Testis (tissue), 3 donors: ENCODE results near the gene TMEM8B. TPM values are rescaled to one million over a fixed set of nuclear protein-coding genes. Genes with fewer than 3 reads are reported as not detected.
A peak's percentile ranks its signal among the peaks of the same experiment; 100 is the strongest.

Experiments
- DNase-seq: peaks from one replicate; pipeline ENCODE4 v3.0.0-alpha.2; 2019
- H3K27ac ChIP-seq, 2 donors: fragments of 200-600 bp; sonication (generic); one replicate each; pipeline ENCODE4 v1.5.1; 2019
- H3K27me3 ChIP-seq: fragments of 200-600 bp; sonication (generic); one replicate; pipeline ENCODE4 v1.5.1; 2019
- H3K36me3 ChIP-seq: fragments of 200-600 bp; sonication (generic); one replicate; pipeline ENCODE4 v1.5.1; 2017; ENCODE audit warnings: low read depth; ENCODE audit errors: missing control alignments
- H3K4me1 ChIP-seq: fragments of 200-600 bp; sonication (generic); one replicate; pipeline ENCODE4 v1.5.1; 2019
- H3K4me3 ChIP-seq, 2 donors: fragments of 200-600 bp; sonication (generic); one replicate each; pipeline ENCODE4 v1.5.1; 2017 to 2019
- H3K9me3 ChIP-seq: fragments of 200-600 bp; sonication (generic); one replicate; pipeline ENCODE4 v1.5.1; 2017
- POLR2A ChIP-seq: fragments of 450-650 bp; IDR thresholded peaks from one replicate; pipeline ENCODE4 v1.6.1; 2017; ENCODE audit warnings: antibody characterized with exemption, mild to moderate bottlenecking, moderate library complexity
- WGBS, 2 donors: methylation state at CpG; one replicate each; pipeline ENCODE4 v1.1.5; 2018; 5-methylcytosine and 5-hydroxymethylcytosine counted together
- intact Hi-C: fragments of 100-400 bp; cut with DNase I; formaldehyde crosslinking; loops from one replicate; pipeline ENCODE4 v1.15.1; 2023; ENCODE audit warnings: low total_unique reads
- polyA plus RNA-seq: library from polyadenylated mRNA; stranded (reverse); fragments of 350-450 nt; fragmentation: Illumina TruSeq; extraction: RNeasy Lipid Tissue Mini Kit (QIAGEN cat#74804); gene quantifications from one replicate; pipeline ENCODE4 v1.2.3, GENCODE V29; 2014; ENCODE audit warnings: low read depth, low replicate concordance; ENCODE audit not compliant: insufficient read depth
- total RNA-seq, 2 donors: library from RNA; depleted of rRNA; stranded (reverse); fragments of >200 nt; gene quantifications; one replicate each; pipeline ENCODE4 v1.2.3, GENCODE V29; 2016
- TF ChIP-seq, protein P1 (sequence below), 3 experiments: fragments of 450-650 bp in 2 of 3; fragments of 200-600 bp in 1 of 3; sonication (generic) in 1 of 3; IDR thresholded peaks; one replicate each; pipeline ENCODE4 v1.5.1; 2016 to 2019; ENCODE audit warnings: antibody characterized with exemption in 3 of 3, mild to moderate bottlenecking in 2 of 3, moderate library complexity in 1 of 3

Gene TMEM8B
- total and polyA plus RNA-seq, 3 donors from 2014 or later: 22.2 to 24.6 (median 24.5) TPM

DNA sequence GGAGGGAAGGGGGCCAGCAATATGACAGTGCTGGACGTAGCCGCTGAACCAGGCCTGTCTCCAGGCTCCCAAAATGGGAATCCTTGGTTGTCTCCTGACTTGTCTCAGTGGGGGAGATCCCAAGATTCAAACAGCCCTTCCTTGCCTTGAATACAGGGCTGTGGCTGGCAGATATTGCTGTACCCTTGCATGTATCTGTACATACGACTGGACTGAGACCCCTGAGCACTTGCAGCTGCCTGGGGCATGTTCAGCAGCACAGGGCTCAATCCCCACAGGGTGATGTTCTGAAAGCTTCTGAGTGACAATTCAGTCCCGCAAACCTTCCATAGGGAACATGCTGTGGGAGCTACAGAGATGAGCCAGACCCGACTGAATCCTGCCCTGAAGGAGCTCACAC, 27.9 kb downstream of the TMEM8B start:
- Histone ChIP-seq H3K4me3 (no peak overlapping the region), H3K9me3 (no peaks in the 10 kb centered on the region), H3K27me3 (no peaks in the 10 kb centered on the region), H3K4me1 (no peaks in the 10 kb centered on the region), H3K27ac (no peak overlapping the region), H3K36me3 (no peaks in the 10 kb centered on the region)
- DNase-seq: no peak
- TF ChIP-seq POLR2A: no peak
- TF ChIP-seq, protein P1, sequence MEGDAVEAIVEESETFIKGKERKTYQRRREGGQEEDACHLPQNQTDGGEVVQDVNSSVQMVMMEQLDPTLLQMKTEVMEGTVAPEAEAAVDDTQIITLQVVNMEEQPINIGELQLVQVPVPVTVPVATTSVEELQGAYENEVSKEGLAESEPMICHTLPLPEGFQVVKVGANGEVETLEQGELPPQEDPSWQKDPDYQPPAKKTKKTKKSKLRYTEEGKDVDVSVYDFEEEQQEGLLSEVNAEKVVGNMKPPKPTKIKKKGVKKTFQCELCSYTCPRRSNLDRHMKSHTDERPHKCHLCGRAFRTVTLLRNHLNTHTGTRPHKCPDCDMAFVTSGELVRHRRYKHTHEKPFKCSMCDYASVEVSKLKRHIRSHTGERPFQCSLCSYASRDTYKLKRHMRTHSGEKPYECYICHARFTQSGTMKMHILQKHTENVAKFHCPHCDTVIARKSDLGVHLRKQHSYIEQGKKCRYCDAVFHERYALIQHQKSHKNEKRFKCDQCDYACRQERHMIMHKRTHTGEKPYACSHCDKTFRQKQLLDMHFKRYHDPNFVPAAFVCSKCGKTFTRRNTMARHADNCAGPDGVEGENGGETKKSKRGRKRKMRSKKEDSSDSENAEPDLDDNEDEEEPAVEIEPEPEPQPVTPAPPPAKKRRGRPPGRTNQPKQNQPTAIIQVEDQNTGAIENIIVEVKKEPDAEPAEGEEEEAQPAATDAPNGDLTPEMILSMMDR (IDR thresholded peaks at IDR 0.05): no peak
- intact Hi-C loops: no loop called here
- WGBS, 2 donors: 82 to 94% methylated on average over 4 of the region's 5 CpGs

DNA sequence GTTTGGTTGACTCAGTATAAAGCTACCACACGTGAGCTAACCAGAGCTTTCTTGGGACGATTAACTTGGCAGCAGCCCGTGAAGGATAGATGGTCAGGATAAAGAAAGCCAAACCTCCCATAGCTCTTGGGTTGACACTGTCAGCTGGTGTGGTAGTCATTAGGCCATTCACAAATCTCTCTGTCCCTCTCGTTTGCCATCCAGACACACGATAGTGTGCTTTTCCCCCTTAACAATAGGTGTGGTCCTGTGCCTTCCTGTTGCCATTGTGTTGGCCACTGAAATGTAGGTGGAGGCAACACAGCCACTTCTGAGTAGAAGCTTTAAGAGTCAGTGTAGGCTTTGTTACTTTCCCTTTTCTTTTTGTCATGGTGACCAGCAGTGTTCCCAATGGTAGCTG, 29.4 kb downstream of the TMEM8B start:
- no peaks in the 10 kb centered on the region for H3K4me1 ChIP-seq
- H3K27ac ChIP-seq: no peak overlapping the region
- H3K4me3 ChIP-seq: no peak overlapping the region
- no peaks in the 10 kb centered on the region for H3K27me3 ChIP-seq
- no peak for DNase-seq
- H3K36me3 ChIP-seq: no peaks in the 10 kb centered on the region
- 82 to 84% methylated on average over 5 of the region's 5 CpGs for WGBS, 2 donors
- intact Hi-C loops: no loop called here
- no peaks in the 10 kb centered on the region for H3K9me3 ChIP-seq
- TF ChIP-seq, protein P1 (IDR thresholded peaks at IDR 0.05): no peak
- no peak for TF ChIP-seq POLR2A

DNA sequence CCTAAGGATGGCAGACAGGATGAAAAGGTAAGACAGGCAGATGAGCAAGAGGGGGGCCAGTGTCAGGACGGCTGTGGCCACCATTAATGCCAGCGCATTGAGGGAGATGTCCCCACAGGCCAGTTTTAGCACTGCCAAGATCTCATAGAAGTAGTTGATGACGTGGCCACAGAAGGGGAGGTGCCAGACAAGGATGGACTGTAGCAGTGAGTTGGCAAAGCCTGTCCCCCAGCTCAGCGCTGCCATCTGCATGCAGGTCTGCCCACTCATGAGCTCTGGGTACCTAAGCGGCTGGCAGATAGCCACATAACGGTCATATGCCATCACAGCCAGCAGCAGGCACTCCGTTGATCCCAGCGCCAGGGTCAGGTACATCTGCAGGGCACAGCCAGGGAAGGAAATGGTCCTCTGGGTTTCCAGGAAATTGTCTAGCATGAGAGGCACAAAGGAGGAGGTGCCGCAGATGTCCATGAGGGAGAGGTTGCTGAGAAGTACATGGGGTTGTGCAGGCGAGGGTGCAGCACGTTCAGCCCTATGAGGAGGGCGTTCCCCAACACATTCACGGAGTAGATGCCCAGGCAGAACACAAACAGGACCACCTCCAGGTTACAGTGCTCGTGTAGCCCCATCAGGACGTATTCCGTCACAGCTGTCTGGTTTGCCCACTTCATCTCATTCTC, 30.4 kb downstream of the TMEM8B start:
- DNase-seq: no peak
- Histone ChIP-seq H3K4me3 (no peak overlapping the region), H3K36me3 (no peaks in the 10 kb centered on the region), H3K9me3 (no peaks in the 10 kb centered on the region), H3K27ac (no peak overlapping the region), H3K27me3 (no peaks in the 10 kb centered on the region), H3K4me1 (no peaks in the 10 kb centered on the region)
- intact Hi-C loops: no loop called here
- TF ChIP-seq POLR2A: no peak
- TF ChIP-seq, protein P1 (IDR thresholded peaks at IDR 0.05): no peak
- WGBS, 2 donors: 52 to 62% methylated on average over 14 to 16 of the region's 16 CpGs

DNA sequence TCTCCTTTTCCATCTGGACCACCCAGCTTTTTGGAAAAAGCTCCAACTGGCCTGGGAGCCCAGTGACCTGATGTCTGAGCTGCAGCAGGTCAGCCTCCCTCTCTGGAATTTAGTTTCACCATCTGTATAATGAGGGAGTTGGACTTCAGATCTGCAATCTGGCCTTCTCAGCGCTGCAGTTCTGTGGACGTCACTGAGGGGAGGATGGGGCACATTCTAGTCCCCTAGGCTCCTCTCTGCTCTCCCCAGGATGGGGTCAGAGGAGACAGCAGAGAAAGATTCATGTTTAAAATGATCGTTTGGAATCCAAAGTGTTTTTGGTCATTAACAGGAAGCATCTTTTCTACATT, 30.9 kb downstream of the TMEM8B start:
- H3K9me3 ChIP-seq: no peaks in the 10 kb centered on the region
- no peaks in the 10 kb centered on the region for H3K4me1 ChIP-seq
- no peaks in the 10 kb centered on the region for H3K27me3 ChIP-seq
- peak; percentile 42 for DNase-seq
- no peak for TF ChIP-seq POLR2A
- TF ChIP-seq, protein P1 (IDR thresholded peaks at IDR 0.05): no peak
- no peak overlapping the region for H3K27ac ChIP-seq
- no peak overlapping the region for H3K4me3 ChIP-seq
- intact Hi-C loops: no loop called here
- 40 to 41% methylated on average over 3 of the region's 3 CpGs for WGBS, 2 donors
- no peaks in the 10 kb centered on the region for H3K36me3 ChIP-seq
